ENCODE results near the gene HNRNPLL.

HNRNPLL gene

GRCh38 chr2:38524580-38524979, 78.1 kb downstream of the HNRNPLL start:
- DNase-seq = no peak

- DNase-seq = no peak
These were observed 78.8 kb downstream of the HNRNPLL start for GRCh38 chr2:38523728-38524437.

- no peak for DNase-seq
These were observed 79.9 kb downstream of the HNRNPLL start for GRCh38 chr2:38522754-38523349.

GRCh38 chr2:38521835-38522234, 80.9 kb downstream of the HNRNPLL start:
- no peak for DNase-seq

- DNase-seq = no peak
These were observed 85.4 kb downstream of the HNRNPLL start for GRCh38 chr2:38517284-38517683.

- DNase-seq = no peak
These were observed 86.2 kb downstream of the HNRNPLL start for GRCh38 chr2:38516526-38516925.

GRCh38 chr2:38516122-38516521, 86.6 kb downstream of the HNRNPLL start:
- DNase-seq = no peak

- no peak for DNase-seq
These were observed 87.3 kb downstream of the HNRNPLL start for GRCh38 chr2:38515155-38516074.

GRCh38 chr2:38514603-38515154, 88.0 kb downstream of the HNRNPLL start:
- DNase-seq = no peak

- DNase-seq = no peak
These were observed 90.5 kb downstream of the HNRNPLL start for GRCh38 chr2:38512211-38512610.

Measured in activated gamma-delta T cell treated with Interleukin-2 at 50 U/mL for 16 hours (primary cell).